Lower lobe of right lung (tissue), 2 donors: ENCODE measurements around the gene ZNF362. TPM values are rescaled to one million over a fixed set of nuclear protein-coding genes. Genes with fewer than 3 reads are reported as not detected.

Experiments
- ATAC-seq, 2 donors: fragments of 200-7000 bp; cut with Tn5 transposase; one replicate each; pipeline ENCODE4 v1.9.1; 2020 to 2022; ENCODE audit warnings: mild to moderate bottlenecking in 2 of 2, moderate library complexity in 2 of 2
- DNase-seq: peaks from one replicate; pipeline ENCODE4 v3.0.0-alpha.2; 2020
- H3K27ac ChIP-seq: fragments of 200-600 bp; one replicate; pipeline ENCODE4 v1.8.0; 2022
- H3K27me3 ChIP-seq: fragments of 200-600 bp; one replicate; pipeline ENCODE4 v1.8.0; 2022; ENCODE audit warnings: low read depth
- H3K36me3 ChIP-seq: fragments of 200-600 bp; one replicate; pipeline ENCODE4 v1.8.0; 2022; ENCODE audit warnings: mild to moderate bottlenecking
- H3K4me1 ChIP-seq: fragments of 200-600 bp; one replicate; pipeline ENCODE4 v1.8.0; 2022
- H3K4me3 ChIP-seq: fragments of 200-600 bp; one replicate; pipeline ENCODE4 v1.8.0; 2022; ENCODE audit warnings: mild to moderate bottlenecking
- H3K9me3 ChIP-seq: fragments of 200-600 bp; one replicate; pipeline ENCODE4 v1.8.0; 2022
- CTCF ChIP-seq: fragments of 200-600 bp; IDR thresholded peaks from one replicate; pipeline ENCODE4 v1.8.0; 2022; ENCODE audit warnings: antibody characterized with exemption, mild to moderate bottlenecking
- intact Hi-C: fragments of 100-400 bp; cut with DNase I; formaldehyde crosslinking; loops from one replicate; pipeline ENCODE4 v1.11.0; 2022
- total RNA-seq: library from RNA; stranded (reverse); fragmentation: NEBNext Ultra II Directional; extraction: Animal tissue kit (Norgen Biotek cat#: 25700); gene quantifications from one replicate; pipeline ENCODE4 v1.2.1, GENCODE V29; 2021
- donor health status: DM: no; HTN: yes; CAD: no; lungs with severe emphysema.

Gene ZNF362
- total RNA-seq, 1 donor from 2014 or later = 30.7 TPM

- Histone ChIP-seq H3K4me1 (peaks cover 12% of the 10 kb centered on the region), H3K27ac (no peak overlapping the region), H3K9me3 (no peaks in the 10 kb centered on the region), H3K27me3 (no peaks in the 10 kb centered on the region), H3K36me3 (no peaks in the 10 kb centered on the region), H3K4me3 (no peak overlapping the region)
- TF ChIP-seq CTCF = no peak
- DNase-seq (no peak), ATAC-seq (no peak)
- intact Hi-C loops = no loop called here
These were observed 33.9 kb upstream of the ZNF362 start for GRCh38 chr1:33222381-33222780.

- Histone ChIP-seq H3K36me3 (no peaks in the 10 kb centered on the region), H3K27me3 (no peaks in the 10 kb centered on the region), H3K4me1 (peaks cover 9% of the 10 kb centered on the region), H3K9me3 (no peaks in the 10 kb centered on the region), H3K27ac (no peak overlapping the region), H3K4me3 (no peak overlapping the region)
- intact Hi-C loops = no loop called here
- ATAC-seq (no peak), DNase-seq (no peak)
- no peak for TF ChIP-seq CTCF
These were observed 32.1 kb upstream of the ZNF362 start for GRCh38 chr1:33224166-33224707.

GRCh38 chr1:33225586-33225985, 30.7 kb upstream of the ZNF362 start:
- no peak for DNase-seq
- Histone ChIP-seq H3K9me3 (no peaks in the 10 kb centered on the region), H3K27me3 (no peaks in the 10 kb centered on the region), H3K27ac (no peak overlapping the region), H3K4me1 (peaks cover 6% of the 10 kb centered on the region), H3K4me3 (no peak overlapping the region), H3K36me3 (no peaks in the 10 kb centered on the region)
- no peak for TF ChIP-seq CTCF
- no peak for ATAC-seq
- intact Hi-C loops = no loop called here

GRCh38 chr1:33228935-33229487, 27.3 kb upstream of the ZNF362 start:
- TF ChIP-seq CTCF = no peak
- no peak overlapping the region for H3K4me3 ChIP-seq
- H3K36me3 ChIP-seq = no peaks in the 10 kb centered on the region
- no peaks in the 10 kb centered on the region for H3K9me3 ChIP-seq
- no peaks in the 10 kb centered on the region for H3K27me3 ChIP-seq
- intact Hi-C loops = no loop called here
- H3K4me1 ChIP-seq = peaks cover 3% of the 10 kb centered on the region
- ATAC-seq = peak in 1 of 2 donors; percentile 53
- no peak for DNase-seq
- no peak overlapping the region for H3K27ac ChIP-seq

GRCh38 chr1:33231166-33231565, 25.1 kb upstream of the ZNF362 start:
- intact Hi-C loops = no loop called here
- TF ChIP-seq CTCF = no peak
- DNase-seq (no peak), ATAC-seq (no peak)
- H3K4me1 ChIP-seq = peaks cover 9% of the 10 kb centered on the region
- no peaks in the 10 kb centered on the region for H3K9me3 ChIP-seq
- no peaks in the 10 kb centered on the region for H3K36me3 ChIP-seq
- H3K4me3 ChIP-seq = no peak overlapping the region
- no peak overlapping the region for H3K27ac ChIP-seq
- H3K27me3 ChIP-seq = no peaks in the 10 kb centered on the region
